ENCODE measurements around the gene IL1RN. TPM values are rescaled to one million over a fixed set of nuclear protein-coding genes. Genes with fewer than 3 reads are reported as not detected.

Gene IL1RN
- total RNA-seq = 10.3 TPM

GRCh38 chr2:113126845-113127645, at the start of gene IL1RN:
Gene IL1RN, plus strand, starts transcription at chr2:113127598. Its CDS starts 27 bp downstream, at chr2:113127625.

GRCh38 chr2:113173542-113174375, 46.4 kb downstream of the IL1RN start, which contains the start of gene PSD4:
Gene PSD4, plus strand, starts transcription at chr2:113173971. Its CDS starts 8,486 bp downstream, at chr2:113182457.

Other genes starting within 250 kb of the IL1RN start
- not detected for gene IL37, start 216.4 kb upstream of the IL1RN start, total RNA-seq
- gene IL36G, start 149.6 kb upstream of the IL1RN start, total RNA-seq = not detected
- not detected for gene IL36A, start 122.1 kb upstream of the IL1RN start, total RNA-seq
- gene IL36B, start 74.7 kb upstream of the IL1RN start, total RNA-seq = not detected
- gene IL36RN, start 68.4 kb upstream of the IL1RN start, total RNA-seq = 0.22 TPM
- not detected for gene IL1F10, start 59.6 kb upstream of the IL1RN start, total RNA-seq
- 20.5 TPM for gene PSD4, start 46.4 kb downstream of the IL1RN start, total RNA-seq
- gene PAX8, start 151.3 kb downstream of the IL1RN start, total RNA-seq = 3.7 TPM